SH-SY5Y (cell line): ENCODE measurements around the gene SP5.

ENCODE experiments used
- GATA2 ChIP-seq: IDR thresholded peaks from 2 replicates; pipeline ENCODE4 v1.6.1; 2011; ENCODE audit warnings: mild to moderate bottlenecking, low read depth, low read length
- GATA3 ChIP-seq: IDR thresholded peaks from 2 replicates; pipeline ENCODE4 v1.6.1; 2011; ENCODE audit warnings: low read depth, mild to moderate bottlenecking, low read length, moderate library complexity

- TF ChIP-seq GATA2 (no peak), GATA3 (no peak)
Observed at GRCh38 chr2:170762760-170763159, 47.6 kb downstream of the SP5 start.
